NCI-H146 treated with DMSO at 0.1 percent for 48 hours (cell line): ENCODE measurements around the gene TC2N.
"Not testable (repeated sequence)": the region's sequence is repeated elsewhere in the genome, so short reads cannot be mapped to it uniquely, and the experiment has no call there.

Experiments
- DNase-seq: peaks from one replicate; lab custom pipeline; 2025; ENCODE audit not compliant: unreplicated experiment; lab: John Stamatoyannopoulos, UW

TC2N gene

GRCh38 chr14:91755570-91756295 is 111.6 kb downstream of the TC2N start:
- no peak for DNase-seq

- DNase-seq = no peak
These were observed 112.5 kb downstream of the TC2N start for GRCh38 chr14:91754819-91755218.

- DNase-seq = no peak
These were observed 113.2 kb downstream of the TC2N start for GRCh38 chr14:91754185-91754584.

- DNase-seq = no peak
These were observed 113.7 kb downstream of the TC2N start for GRCh38 chr14:91753501-91754128.

GRCh38 chr14:91752961-91753360 is 114.4 kb downstream of the TC2N start:
- DNase-seq = no peak

GRCh38 chr14:91751719-91752118 is 115.6 kb downstream of the TC2N start:
- DNase-seq = no peak

GRCh38 chr14:91750634-91751198 is 116.6 kb downstream of the TC2N start:
- DNase-seq = no peak

- no peak for DNase-seq
These were observed 117.5 kb downstream of the TC2N start for GRCh38 chr14:91749868-91750267.

- DNase-seq = no peak
These were observed 119.3 kb downstream of the TC2N start for GRCh38 chr14:91748049-91748448.

- no peak for DNase-seq
These were observed 122.0 kb downstream of the TC2N start for GRCh38 chr14:91745344-91745743.

GRCh38 chr14:91744068-91744480 is 123.3 kb downstream of the TC2N start:
- no peak for DNase-seq

GRCh38 chr14:91743305-91743653 is 124.1 kb downstream of the TC2N start:
- no peak for DNase-seq

GRCh38 chr14:91742621-91743304 is 124.6 kb downstream of the TC2N start:
- no peak for DNase-seq

- DNase-seq = not testable (repeated sequence)
These were observed 127.5 kb downstream of the TC2N start for GRCh38 chr14:91739867-91740266.

- no peak for DNase-seq
These were observed 129.7 kb downstream of the TC2N start for GRCh38 chr14:91737619-91738018.

- DNase-seq = no peak
These were observed 134.4 kb downstream of the TC2N start for GRCh38 chr14:91732859-91733477.

- no peak for DNase-seq
These were observed 134.9 kb downstream of the TC2N start for GRCh38 chr14:91732439-91732838.

GRCh38 chr14:91731986-91732385 is 135.3 kb downstream of the TC2N start, which contains the start of gene CATSPERB:
Gene CATSPERB, minus strand, starts transcription at chr14:91732086. Its CDS starts 2,607 bp downstream, at chr14:91729479.
- DNase-seq = no peak

GRCh38 chr14:91731018-91731417 is 136.3 kb downstream of the TC2N start:
- no peak for DNase-seq

GRCh38 chr14:91729756-91730155 is 137.6 kb downstream of the TC2N start:
- DNase-seq = no peak
